Measurements from ENCODE around the gene GAGE12E.
"Not testable (repeated sequence)": the region's sequence is repeated elsewhere in the genome, so short reads cannot be mapped to it uniquely, and the experiment has no call there.

- not testable (repeated sequence) for TF ChIP-seq CTCF (IDR thresholded peaks at IDR 0.05); POLR2A (IDR thresholded peaks at IDR 0.05; ENCODE audit: low read depth); EP300 (IDR thresholded peaks at IDR 0.05); POLR2AphosphoS5 (IDR thresholded peaks at IDR 0.05)
Observed at GRCh38 chrX:49579649-49580048, 28.6 kb downstream of the GAGE12E start, which contains the start of gene GAGE12H.

All from esophagus muscularis mucosa (tissue), 4 donors.